HepG2 (cell line): Measurements from ENCODE around the gene TTC8. TPM values are rescaled to one million over a fixed set of nuclear protein-coding genes. Genes with fewer than 3 reads are reported as not detected.
A peak's percentile ranks its signal among the peaks of the same experiment; 100 is the strongest.

Experiments used
- EED ChIP-seq: sonication (generic); formaldehyde crosslinking; IDR thresholded peaks from 2 replicates; pipeline ENCODE4 v1.5.0; 2020; ENCODE audit warnings: mild to moderate bottlenecking, missing genetic modification reagents
- FOXJ3 ChIP-seq: sonication (generic); formaldehyde crosslinking; IDR thresholded peaks from 2 replicates; pipeline ENCODE4 v1.4.0; 2020; ENCODE audit warnings: missing genetic modification reagents, mild to moderate bottlenecking, borderline replicate concordance
- HMG20A ChIP-seq: IDR thresholded peaks from 2 replicates; pipeline ENCODE4 v1.6.1; 2016; ENCODE audit warnings: borderline replicate concordance
- HNRNPL ChIP-seq: fragments of 200-400 bp; formaldehyde crosslinking; IDR thresholded peaks from 2 replicates; pipeline ENCODE4 v1.6.1; 2017; ENCODE audit warnings: mild to moderate bottlenecking, low read depth, low read length
- KDM4B ChIP-seq: sonication (generic); formaldehyde crosslinking; IDR thresholded peaks from 2 replicates; pipeline ENCODE4 v1.4.0; 2020; ENCODE audit warnings: missing genetic modification reagents
- MIXL1 ChIP-seq: IDR thresholded peaks from 2 replicates; pipeline ENCODE4 v1.6.1; 2016
- MXD1 ChIP-seq: sonication (generic); formaldehyde crosslinking; IDR thresholded peaks from 2 replicates; pipeline ENCODE4 v1.4.0; 2020; ENCODE audit warnings: mild to moderate bottlenecking, missing genetic modification reagents
- MXD4 ChIP-seq: IDR thresholded peaks from 2 replicates; pipeline ENCODE4 v1.6.1; 2016; ENCODE audit warnings: mild to moderate bottlenecking, missing biosample characterization, missing genetic modification reagents
- PCBP2 ChIP-seq: fragments of 200-400 bp; formaldehyde crosslinking; optimal IDR thresholded peaks from 2 replicates; pipeline ENCODE3; 2018; ENCODE audit warnings: low read length, low read depth; ENCODE audit not compliant: poor library complexity, severe bottlenecking
- SATB2 ChIP-seq: sonication (generic); formaldehyde crosslinking; IDR thresholded peaks from 2 replicates; pipeline ENCODE4 v1.5.0; 2020; ENCODE audit warnings: missing genetic modification reagents
- SMAD1 ChIP-seq: sonication (generic); formaldehyde crosslinking; IDR thresholded peaks from 2 replicates; pipeline ENCODE4 v1.4.0; 2020; ENCODE audit warnings: missing genetic modification reagents, low read depth, mild to moderate bottlenecking, borderline replicate concordance
- UBTF ChIP-seq: sonication (generic); formaldehyde crosslinking; IDR thresholded peaks from 2 replicates; pipeline ENCODE4 v1.4.0; 2020; ENCODE audit warnings: mild to moderate bottlenecking, missing genetic modification reagents
- XRCC5 ChIP-seq: fragments of 200-400 bp; formaldehyde crosslinking; optimal IDR thresholded peaks from 2 replicates; pipeline ENCODE3; 2017; ENCODE audit warnings: mild to moderate bottlenecking, low read length
- ZEB1 ChIP-seq: IDR thresholded peaks from 2 replicates; pipeline ENCODE4 v1.6.1; 2012; ENCODE audit warnings: mild to moderate bottlenecking, low read depth, inconsistent platforms; ENCODE audit not compliant: insufficient replicate concordance
- ZNF101 ChIP-seq: sonication (generic); formaldehyde crosslinking; IDR thresholded peaks from 2 replicates; pipeline ENCODE4 v1.4.0; 2020; ENCODE audit warnings: mild to moderate bottlenecking, low read depth, missing genetic modification reagents, borderline replicate concordance
- ZNF24 ChIP-seq: fragments of 450-650 bp; IDR thresholded peaks from 2 replicates; pipeline ENCODE4 v1.6.1; 2017; ENCODE audit warnings: antibody characterized with exemption, mild to moderate bottlenecking
- ZNF33A ChIP-seq: sonication (generic); formaldehyde crosslinking; IDR thresholded peaks from 2 replicates; pipeline ENCODE4 v1.5.1; 2020; ENCODE audit warnings: missing genetic modification reagents, mild to moderate bottlenecking, moderate library complexity, borderline replicate concordance
- ZNF33B ChIP-seq: sonication (generic); formaldehyde crosslinking; IDR thresholded peaks from 2 replicates; pipeline ENCODE4 v1.5.1; 2020; ENCODE audit warnings: mild to moderate bottlenecking, missing genetic modification reagents
- ZNF441 ChIP-seq: sonication (generic); formaldehyde crosslinking; IDR thresholded peaks from 2 replicates; pipeline ENCODE4 v1.7.0; 2021; ENCODE audit warnings: missing genetic modification reagents, borderline replicate concordance
- ZNF446 ChIP-seq: sonication (generic); formaldehyde crosslinking; IDR thresholded peaks from 2 replicates; pipeline ENCODE4 v1.5.0; 2020; ENCODE audit warnings: mild to moderate bottlenecking, missing genetic modification reagents
- ZNF460 ChIP-seq: sonication (generic); formaldehyde crosslinking; IDR thresholded peaks from 2 replicates; pipeline ENCODE4 v1.5.1; 2020; ENCODE audit warnings: missing genetic modification reagents, mild to moderate bottlenecking, borderline replicate concordance
- polyA plus RNA-seq, 8 experiments: library from polyadenylated mRNA; depleted of rRNA in 3 of 8; stranded (reverse) in 7 of 8; unstranded in 1 of 8; fragments of >200 nt; fragmentation: Illumina TruSeq in 4 of 8; extraction: Trizol in 4 of 8; gene quantifications; 2 replicates each; pipeline versions ENCODE4 v1.2.1 to v1.2.3, GENCODE V29; 2011 to 2016; ENCODE audit warnings: low read depth in 4 of 8, missing spikeins in 1 of 8, mixed read lengths in 1 of 8; ENCODE audit not compliant: insufficient read depth in 1 of 8
- total RNA-seq, 5 experiments: library from RNA; depleted of rRNA; stranded (reverse); fragments of >200 nt; fragmentation: Illumina TruSeq; extraction: Trizol; gene quantifications; 2 replicates each; pipeline ENCODE4 v1.2.3, GENCODE V29; 2016; ENCODE audit warnings: low read depth in 1 of 5
- TF ChIP-seq, protein P1 (sequence below): sonication (generic); formaldehyde crosslinking; IDR thresholded peaks from 2 replicates; pipeline ENCODE4 v1.8.0; 2022; ENCODE audit warnings: mild to moderate bottlenecking, missing genetic modification reagents
- TF ChIP-seq, protein P2 (sequence below): sonication (generic); formaldehyde crosslinking; IDR thresholded peaks from 2 replicates; pipeline ENCODE4 v1.4.0; 2020; ENCODE audit warnings: mild to moderate bottlenecking, missing genetic modification reagents
- TF ChIP-seq, protein P3 (sequence below): IDR thresholded peaks from 2 replicates; pipeline ENCODE4 v1.6.1; 2016; ENCODE audit warnings: low read depth, control low read depth

Gene TTC8
- total and polyA plus RNA-seq, 2 of the 13 experiments (the other 11 are each of a cell fraction or from before 2014, with no cell fraction given) = 13.8 to 15.2 TPM

DNA sequence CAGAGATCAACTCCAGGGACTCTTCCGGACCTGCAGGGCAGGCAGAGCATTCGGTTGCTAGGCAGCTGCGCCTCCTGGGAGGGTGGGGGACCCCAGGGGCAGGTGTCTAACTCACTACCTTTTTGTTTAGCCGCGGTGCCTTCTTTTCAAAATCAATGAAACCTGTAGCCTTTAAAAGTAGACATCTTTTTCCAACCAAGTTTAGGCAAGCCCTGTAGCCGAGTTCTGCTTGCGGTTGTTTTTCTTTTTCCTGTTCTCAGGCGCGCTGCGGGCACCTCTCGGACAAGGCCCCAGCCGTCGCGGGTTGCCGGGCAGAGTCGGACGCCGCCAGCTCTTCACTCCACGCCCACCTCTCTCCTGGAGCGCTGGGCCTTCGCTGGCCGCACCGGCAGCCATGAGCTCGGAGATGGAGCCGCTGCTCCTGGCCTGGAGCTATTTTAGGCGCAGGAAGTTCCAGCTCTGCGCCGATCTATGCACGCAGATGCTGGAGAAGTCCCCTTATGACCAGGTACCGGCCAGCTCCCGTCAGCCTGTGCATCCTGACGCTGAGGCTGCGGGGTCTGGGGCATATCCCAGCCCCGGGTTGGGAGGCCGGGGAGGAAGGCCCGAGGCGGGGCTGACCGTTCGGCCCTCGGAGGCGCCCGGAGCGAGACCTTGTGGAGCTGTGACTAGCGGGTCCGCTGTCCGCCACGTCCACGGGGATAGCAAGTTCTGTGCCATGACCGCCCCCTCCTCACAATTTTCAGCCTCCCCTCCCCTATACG is at the start of gene TTC8 (continued):
- TF ChIP-seq, protein P1, sequence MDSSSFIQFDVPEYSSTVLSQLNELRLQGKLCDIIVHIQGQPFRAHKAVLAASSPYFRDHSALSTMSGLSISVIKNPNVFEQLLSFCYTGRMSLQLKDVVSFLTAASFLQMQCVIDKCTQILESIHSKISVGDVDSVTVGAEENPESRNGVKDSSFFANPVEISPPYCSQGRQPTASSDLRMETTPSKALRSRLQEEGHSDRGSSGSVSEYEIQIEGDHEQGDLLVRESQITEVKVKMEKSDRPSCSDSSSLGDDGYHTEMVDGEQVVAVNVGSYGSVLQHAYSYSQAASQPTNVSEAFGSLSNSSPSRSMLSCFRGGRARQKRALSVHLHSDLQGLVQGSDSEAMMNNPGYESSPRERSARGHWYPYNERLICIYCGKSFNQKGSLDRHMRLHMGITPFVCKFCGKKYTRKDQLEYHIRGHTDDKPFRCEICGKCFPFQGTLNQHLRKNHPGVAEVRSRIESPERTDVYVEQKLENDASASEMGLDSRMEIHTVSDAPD (CRISPR knock-in tag) = no peak
- TF ChIP-seq HNRNPL = 0 out of 2 replicates have a peak, but pooled peaks have one; percentile 58
- TF ChIP-seq UBTF = peak; percentile 99
- no peak; the same call in none of the 2 replicates for TF ChIP-seq KDM4B (CRISPR knock-in tag)
- TF ChIP-seq, protein P2, sequence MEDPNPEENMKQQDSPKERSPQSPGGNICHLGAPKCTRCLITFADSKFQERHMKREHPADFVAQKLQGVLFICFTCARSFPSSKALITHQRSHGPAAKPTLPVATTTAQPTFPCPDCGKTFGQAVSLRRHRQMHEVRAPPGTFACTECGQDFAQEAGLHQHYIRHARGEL (CRISPR knock-in tag) = no peak; the same call in 1 of the 2 replicates
- TF ChIP-seq MXD4 (CRISPR knock-in tag) = no peak; the same call in 1 of the 2 replicates
- TF ChIP-seq ZNF460 (CRISPR knock-in tag) = peak; percentile 36; the same call in 1 of the 2 replicates
- no peak for TF ChIP-seq ZEB1
- TF ChIP-seq ZNF33A = peak; percentile 80; the same call in 1 of the 2 replicates
- TF ChIP-seq PCBP2 = no peak
- TF ChIP-seq FOXJ3 (CRISPR knock-in tag) = peak; percentile 52; the same call in 1 of the 2 replicates
- peak; percentile 83; the same call in 1 of the 2 replicates for TF ChIP-seq SMAD1
- TF ChIP-seq, protein P3, sequence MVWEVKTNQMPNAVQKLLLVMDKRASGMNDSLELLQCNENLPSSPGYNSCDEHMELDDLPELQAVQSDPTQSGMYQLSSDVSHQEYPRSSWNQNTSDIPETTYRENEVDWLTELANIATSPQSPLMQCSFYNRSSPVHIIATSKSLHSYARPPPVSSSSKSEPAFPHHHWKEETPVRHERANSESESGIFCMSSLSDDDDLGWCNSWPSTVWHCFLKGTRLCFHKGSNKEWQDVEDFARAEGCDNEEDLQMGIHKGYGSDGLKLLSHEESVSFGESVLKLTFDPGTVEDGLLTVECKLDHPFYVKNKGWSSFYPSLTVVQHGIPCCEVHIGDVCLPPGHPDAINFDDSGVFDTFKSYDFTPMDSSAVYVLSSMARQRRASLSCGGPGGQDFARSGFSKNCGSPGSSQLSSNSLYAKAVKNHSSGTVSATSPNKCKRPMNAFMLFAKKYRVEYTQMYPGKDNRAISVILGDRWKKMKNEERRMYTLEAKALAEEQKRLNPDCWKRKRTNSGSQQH = no peak
- TF ChIP-seq ZNF446 (CRISPR knock-in tag) = no peak
- TF ChIP-seq XRCC5 = peak; percentile 81
- 0 out of 2 replicates have a peak, but pooled peaks have one; percentile 52 for TF ChIP-seq SATB2
- no peak for TF ChIP-seq ZNF441
- TF ChIP-seq HMG20A = no peak
- no peak for TF ChIP-seq ZNF101 (CRISPR knock-in tag)
- TF ChIP-seq MIXL1 (CRISPR knock-in tag) = no peak
- TF ChIP-seq ZNF33B = no peak
- TF ChIP-seq ZNF24 = no peak
- 0 out of 2 replicates have a peak, but pooled peaks have one; percentile 81 for TF ChIP-seq EED (CRISPR knock-in tag)
- peak; percentile 87 for TF ChIP-seq MXD1
